Activated CD4-positive, alpha-beta T cell treated with anti-CD3 and anti-CD28 coated beads for 48 hours (primary cell): ENCODE measurements around the gene YIPF1.
"Not testable (repeated sequence)": the region's sequence is repeated elsewhere in the genome, so short reads cannot be mapped to it uniquely, and the experiment has no call there.

Experiments
- DNase-seq: peaks from one replicate; pipeline ENCODE4 v3.0.0-alpha.2; 2020

Gene YIPF1

DNA sequence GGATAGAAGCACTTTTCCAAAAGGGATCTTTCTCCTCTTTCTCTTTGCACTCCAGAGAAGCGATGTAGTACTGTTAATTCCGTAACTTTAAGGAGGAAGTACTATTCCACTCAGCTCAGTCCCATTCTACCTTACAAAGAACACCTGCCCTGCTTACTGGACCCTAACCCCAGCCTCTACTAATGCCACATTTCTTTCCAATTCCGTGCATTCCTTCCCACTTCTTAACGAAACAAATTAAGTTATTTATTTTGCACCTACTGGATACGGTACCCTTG, 52.0 kb downstream of the YIPF1 start:
- no peak for DNase-seq

DNA sequence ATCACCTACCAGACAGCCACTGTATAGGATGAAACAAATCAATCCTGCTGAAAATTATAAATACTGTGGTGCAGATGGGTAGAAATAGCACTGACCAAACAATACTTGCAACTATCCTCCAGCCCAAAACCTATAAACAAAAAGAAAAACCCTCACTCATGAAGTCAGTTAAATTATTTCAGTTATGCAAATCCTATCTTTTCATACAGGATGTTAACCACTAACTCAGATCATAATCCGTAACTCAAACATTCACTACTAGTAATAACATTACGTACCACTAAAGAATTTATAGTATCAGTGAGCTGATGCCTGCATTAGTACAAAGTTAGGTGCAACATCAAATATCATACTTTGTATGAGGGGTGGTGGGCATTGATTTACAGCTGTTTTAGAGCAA, 54.1 kb downstream of the YIPF1 start:
- DNase-seq: no peak

DNA sequence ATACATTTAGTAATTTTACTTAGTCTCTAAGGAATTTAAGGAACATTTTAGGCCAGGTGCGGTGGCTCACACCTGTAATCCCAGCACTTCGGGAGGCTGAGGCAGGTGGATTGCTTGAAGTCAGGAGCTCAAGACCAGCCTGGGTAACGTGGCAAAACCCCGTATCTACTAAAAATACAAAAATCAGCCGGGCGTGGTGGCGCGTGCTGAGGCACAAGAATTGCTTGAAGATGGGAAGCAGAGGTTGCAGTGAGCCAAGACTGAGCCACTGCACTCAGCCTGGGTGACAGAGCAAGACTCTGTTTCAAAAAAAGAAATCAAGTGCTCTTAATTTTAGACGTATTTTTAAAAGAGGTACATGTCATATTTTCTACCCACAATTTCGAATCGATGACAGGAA, 54.8 kb downstream of the YIPF1 start:
- no peak for DNase-seq

DNA sequence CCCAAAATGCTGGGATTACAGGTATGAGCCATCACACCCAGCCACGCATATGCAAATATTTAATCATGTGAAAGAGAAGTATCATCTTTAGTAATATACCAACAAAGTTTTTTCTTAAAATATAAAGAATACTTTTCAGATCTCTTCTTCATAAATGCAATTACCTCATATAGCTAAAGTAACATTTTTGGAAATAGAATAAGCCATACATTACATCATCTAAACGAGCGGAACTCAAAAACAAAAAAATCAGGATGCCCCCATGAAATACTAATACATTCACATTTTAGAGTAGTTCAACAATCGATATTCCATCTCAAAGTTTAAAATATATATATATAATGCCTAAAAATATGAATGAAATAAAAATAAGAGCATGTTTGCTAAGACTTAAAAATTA, 56.2 kb downstream of the YIPF1 start:
- no peak for DNase-seq

DNA sequence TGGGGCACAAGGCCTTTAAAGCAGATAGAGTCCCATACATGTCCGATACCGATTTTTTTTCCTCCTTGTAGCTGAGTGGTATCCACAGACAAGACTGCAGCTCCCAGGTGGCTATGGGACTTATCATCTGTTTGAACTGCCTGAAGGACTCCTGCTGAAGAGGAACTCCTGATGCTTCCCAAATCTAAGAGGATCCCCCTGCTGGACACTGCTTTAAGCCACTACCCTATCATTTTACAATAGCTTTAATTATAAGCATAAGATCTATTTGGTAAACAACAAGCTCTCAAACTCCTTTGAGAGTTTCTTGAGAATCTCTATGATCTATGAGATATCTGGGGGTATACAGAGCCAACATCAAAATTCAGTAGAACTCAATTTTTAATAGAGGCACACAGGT, 63.2 kb downstream of the YIPF1 start:
- DNase-seq: no peak

DNA sequence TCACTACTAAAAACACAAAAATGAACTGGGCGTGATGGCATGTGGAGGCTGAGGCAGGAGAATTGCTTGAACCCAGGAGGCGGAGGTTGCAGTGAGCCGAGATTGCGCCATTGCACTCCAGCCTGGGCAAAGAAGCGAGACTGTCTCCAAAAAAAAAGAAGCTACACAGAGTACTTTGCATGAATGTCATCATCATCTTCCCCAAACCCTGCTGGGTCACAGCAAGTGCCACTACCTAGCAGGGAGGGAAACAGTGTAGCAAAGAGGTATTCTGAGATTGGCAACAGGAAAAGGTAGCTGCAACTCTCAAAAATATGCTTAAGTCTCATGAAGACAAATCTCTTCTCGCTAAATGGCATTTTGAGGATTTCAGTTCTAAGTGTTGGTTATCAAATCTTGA, 64.3 kb downstream of the YIPF1 start:
- no peak for DNase-seq

DNA sequence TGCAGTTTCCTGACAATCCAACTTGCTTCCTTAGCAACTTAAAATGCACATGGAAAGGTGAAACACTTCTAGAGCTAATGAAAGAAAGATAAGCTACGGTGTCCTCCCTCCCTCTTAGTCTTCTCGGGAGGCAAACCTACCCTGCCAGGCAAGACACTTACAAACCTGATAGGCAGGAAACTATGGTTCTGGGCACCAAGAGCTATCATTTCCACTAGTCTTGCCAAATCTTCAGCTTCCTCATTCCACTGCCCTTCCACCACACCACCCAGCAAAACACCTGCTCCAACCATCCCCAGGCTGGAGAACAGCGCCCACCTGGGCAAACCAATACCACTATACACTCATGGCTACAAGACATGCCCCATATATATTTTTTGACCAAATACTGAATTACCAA, 66.7 kb downstream of the YIPF1 start:
- DNase-seq: no peak

DNA sequence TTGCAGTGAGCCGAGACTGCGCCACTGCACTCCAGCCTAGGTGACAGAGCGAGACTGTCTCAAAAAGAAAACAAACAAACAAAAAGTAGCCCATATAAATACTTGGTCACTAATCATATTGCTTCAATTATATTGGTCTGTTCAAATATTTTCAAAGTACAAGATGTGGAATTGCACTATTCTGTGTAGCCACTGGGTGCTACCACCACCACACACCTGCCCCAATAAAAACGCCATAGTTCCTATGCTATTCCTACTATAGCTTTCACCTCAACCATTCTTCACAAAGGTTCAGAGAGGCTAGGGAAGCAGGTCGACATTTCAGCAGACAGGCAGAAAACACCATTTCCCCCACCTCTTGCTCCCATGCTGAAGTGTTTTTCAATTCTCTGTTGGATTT, 68.2 kb downstream of the YIPF1 start:
- DNase-seq: no peak

DNA sequence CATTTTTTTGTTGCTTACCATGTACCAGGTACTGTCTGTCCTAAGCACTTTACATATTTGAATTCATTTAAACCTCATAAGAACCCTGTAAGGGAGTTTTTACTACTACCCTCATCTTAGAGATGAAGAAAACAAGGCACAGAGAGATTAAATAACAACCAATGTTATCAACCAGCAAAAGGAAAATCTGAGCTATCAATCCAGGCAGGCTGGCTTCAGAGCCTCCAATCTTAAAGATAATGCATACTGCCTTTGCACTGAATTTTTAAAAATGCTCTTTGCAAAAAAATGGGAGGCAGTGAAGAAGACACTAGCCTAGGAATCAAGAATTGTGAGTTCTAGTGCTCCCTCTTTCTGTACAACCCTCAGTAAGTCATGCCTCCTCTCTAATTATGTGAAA, 70.2 kb downstream of the YIPF1 start:
- no peak for DNase-seq

DNA sequence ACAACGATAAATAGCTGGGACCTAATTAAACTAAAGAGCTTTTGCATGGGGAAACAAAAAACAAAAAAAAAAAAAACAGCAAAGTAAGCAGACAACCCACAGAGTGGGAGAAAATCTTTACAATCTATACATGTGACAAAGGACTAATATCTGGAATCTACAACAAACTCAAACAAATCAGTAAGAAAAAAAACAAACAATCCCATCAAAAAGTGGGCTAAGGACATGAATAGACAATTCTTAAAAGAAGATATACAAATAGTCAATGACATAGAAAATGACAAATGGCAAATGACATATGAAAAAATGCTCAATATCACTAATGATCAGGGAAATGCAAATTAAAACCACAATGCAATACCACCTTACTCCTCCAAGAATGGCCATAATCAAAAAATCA, 73.0 kb downstream of the YIPF1 start:
- not testable (repeated sequence) for DNase-seq

DNA sequence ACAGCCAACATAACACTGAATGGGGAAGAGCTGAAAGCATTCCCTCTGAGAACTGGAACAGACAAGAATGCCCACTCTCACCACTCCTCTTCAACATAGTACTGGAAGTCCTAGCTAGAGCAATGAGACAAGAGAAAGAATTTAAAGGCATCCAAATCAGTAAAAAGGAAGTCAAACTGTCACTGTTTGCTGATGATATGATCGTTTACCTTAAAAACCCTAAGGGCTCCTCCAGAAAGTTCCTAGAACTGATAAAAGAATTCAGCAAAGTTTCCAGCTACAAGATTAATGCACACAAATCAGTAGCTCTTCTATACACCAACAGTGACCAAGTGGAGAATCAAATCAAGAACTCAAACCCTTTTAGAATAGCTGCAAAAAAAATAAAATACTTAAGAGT, 74.1 kb downstream of the YIPF1 start:
- not testable (repeated sequence) for DNase-seq

DNA sequence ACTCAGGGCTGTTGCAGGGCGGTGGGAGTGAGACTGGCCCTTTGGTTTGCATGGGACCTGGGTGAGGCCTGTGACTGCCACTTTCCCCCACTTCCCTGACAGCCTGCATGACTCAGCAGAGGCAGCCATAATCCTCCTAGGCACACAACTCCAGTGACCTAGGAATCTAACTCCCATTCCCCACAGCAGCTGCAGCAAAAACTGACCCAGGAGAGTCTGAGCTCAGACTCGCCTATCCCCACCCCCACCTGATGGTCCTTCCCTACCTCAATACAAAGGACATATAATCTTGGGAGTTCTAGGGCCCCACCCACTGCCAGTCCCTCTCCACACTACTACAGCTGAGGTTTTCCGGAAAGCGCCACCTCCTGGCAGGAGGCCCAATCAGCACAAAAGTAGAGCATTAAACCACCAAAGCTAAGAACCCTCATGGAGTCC, 78.2 kb downstream of the YIPF1 start:
- peak; percentile 54 for DNase-seq

DNA sequence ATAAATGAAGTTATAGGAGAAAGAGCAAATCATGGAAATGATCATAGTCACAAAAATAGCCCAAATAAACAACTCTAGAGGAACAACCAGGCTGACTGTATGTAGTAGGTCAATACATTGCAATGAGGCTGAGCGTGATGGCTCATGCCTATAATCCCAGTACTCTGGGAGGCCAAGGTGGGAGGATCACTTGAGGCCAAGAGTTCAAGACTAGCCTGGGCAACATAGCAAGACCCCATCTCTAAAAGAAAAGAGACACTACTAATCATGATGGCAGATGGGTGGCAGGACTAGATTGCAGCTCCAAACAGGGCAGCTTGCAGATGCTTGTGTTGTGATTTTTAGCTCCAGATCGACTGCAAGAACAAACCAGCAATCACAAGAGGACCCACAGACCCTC, 79.1 kb downstream of the YIPF1 start:
- no peak for DNase-seq

DNA sequence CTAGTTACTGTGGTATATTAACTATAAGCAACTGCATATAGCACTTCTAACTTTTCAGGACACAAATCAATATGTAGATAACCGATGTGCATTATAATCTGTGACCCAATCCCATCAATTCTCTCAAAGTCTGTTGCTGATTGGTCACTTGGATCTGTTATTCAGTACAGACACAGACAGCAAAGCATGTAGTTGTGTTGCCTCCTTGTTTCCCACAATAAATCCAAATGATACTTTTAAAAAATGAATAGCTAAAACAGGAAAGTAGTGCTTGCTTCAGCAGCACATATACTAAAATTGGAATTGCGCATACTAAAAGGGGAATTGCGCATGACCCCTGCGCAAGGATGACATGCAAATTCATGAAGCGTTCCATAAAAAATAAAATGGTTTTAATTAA, 79.6 kb downstream of the YIPF1 start:
- no peak for DNase-seq

DNA sequence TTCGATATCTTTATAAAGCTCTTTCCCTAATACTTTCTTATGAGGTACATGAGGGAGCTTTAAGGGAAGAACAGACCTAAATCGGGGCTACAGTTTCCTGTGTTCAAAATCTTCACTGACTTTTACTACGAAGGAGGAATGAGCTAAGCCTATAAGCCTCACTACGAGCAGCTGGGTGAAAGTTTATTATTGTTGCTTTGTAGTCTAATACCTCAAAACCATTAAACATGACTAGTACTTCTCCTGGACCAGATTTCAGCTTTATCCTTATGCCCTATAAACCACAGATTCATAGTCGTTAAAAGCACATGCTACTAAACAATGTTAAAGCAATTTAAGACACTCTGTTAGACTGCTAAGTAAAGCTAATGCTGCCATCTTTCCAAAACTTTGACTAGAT, 81.7 kb downstream of the YIPF1 start:
- DNase-seq: no peak

DNA sequence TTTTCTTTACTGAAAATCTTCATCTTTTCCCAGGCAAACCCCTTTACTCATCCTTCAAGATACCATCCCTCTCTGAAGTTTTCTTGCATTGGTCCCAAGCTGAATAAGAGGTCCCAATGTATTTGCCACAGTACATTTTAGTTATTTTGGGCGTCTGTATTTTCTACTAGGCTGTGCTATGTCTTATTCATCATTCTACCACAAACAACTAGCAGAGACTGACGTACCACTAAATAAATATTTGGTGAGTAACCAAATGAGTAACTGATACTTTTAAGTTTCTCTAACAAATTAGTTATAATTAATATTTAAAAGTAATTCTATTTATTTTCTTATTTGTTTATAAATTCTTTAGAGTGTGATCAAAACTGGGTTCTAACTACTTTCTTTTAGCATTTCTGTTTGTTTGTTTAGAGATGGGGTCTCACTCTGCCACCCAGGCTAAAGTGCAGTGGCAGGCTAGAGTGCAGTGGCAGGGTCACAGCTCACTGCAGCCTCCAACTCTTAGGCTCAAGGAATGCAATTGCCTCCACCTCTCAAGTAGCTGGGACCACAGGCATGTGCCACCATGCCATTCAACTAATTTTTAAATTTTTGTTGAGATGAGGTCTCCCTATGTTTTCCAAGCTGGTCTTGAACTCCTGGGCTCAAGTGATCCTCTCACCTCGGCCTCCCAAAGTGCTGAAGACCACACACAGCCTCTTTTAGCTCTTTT, 84.6 kb downstream of the YIPF1 start:
- no peak for DNase-seq

DNA sequence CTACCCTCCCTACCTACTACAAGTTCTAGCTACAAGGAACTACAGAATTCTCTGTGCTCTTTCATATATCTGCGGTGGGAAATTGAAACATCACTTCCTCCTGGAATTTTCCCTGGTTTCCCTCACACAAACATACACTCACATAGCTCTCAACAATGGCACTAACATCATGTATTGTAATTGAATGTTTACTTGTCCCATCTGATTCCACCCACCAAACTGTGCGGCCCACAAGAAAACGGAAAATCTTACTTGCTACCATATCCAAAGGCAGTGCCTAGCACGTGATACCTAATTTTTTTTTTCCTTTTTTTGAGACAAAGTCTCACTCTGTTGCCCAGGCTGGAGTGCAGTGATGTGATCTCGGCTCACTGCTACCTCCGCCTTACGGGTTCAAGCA, 85.4 kb downstream of the YIPF1 start:
- DNase-seq: no peak
